IPS-15b (cell line): Measurements from ENCODE around the gene SRRD.

Experiments used
- H3K27me3 ChIP-seq: one replicate; pipeline ENCODE4 v1.6.1; 2013; ENCODE audit warnings: low read length; ENCODE audit not compliant: control insufficient read depth, insufficient read depth
- H3K36me3 ChIP-seq: one replicate; pipeline ENCODE4 v1.6.1; 2013; ENCODE audit warnings: low read length; ENCODE audit not compliant: control insufficient read depth, insufficient read depth
- H3K4me1 ChIP-seq: one replicate; pipeline ENCODE4 v1.6.1; 2013; ENCODE audit warnings: mild to moderate bottlenecking, low read length; ENCODE audit not compliant: control insufficient read depth, insufficient read depth
- H3K4me3 ChIP-seq: one replicate; pipeline ENCODE4 v1.5.1; 2013; ENCODE audit warnings: low read depth, low read length
- H3K9ac ChIP-seq: one replicate; pipeline ENCODE4 v1.6.1; 2013; ENCODE audit warnings: low read depth, mild to moderate bottlenecking, low read length
- H3K9me3 ChIP-seq: one replicate; pipeline ENCODE4 v1.6.1; 2013; ENCODE audit warnings: mild to moderate bottlenecking, low read length; ENCODE audit not compliant: control insufficient read depth, insufficient read depth

The SRRD gene

DNA sequence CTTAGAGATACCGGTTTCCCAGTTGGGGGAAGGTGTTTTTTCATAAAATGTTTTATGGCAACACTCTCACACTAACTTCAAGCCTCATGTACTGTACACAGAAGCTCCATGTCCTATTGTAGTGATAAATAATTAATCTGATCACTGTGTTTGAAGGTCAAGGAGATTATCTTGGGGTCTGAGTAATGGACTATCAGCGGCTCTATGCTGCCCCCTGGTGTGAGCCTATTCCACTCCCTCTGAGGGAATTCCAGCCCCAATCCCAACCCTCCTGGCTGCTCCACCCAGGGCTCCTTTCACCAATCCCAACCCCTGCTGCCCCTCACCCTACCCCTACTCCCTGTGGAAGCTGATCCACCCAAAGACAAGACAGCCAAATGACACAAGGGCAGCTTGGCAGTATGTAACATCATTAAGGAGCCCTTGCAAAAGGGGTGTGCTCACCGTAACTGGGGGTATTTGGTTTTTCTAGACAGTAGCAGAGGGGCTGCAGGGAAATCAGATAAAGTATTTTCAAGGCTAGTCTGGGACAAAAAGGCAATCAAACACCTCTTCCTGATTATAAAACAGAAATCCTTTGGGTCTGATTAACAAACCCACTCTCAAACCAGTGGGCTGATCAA is 22.4 kb upstream of the SRRD start:
- Histone ChIP-seq H3K36me3 (peaks cover 46% of the 10 kb centered on the region), H3K4me3 (no peak overlapping the region), H3K9ac (no peak overlapping the region), H3K27me3 (no peaks in the 10 kb centered on the region), H3K4me1 (peaks cover 3% of the 10 kb centered on the region), H3K9me3 (no peaks in the 10 kb centered on the region)

DNA sequence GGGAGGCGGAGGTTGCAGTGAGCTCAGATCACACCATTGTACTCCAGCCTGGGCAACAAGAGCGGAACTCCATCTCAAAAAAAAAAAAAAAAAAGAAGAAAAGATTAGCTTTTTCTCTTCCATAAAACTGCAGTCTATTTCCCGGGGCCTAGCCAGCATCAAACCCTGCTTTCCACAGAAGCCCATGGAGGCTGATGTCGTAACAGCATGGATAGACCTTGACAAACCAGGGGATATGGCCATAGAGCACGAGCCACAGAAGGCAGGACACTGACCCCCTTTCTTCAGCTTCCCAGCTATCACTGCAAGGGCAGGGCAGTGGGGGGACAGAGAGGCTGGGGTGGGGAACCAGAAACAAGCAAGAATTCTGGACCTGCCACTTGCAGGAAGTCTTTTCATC is 21.6 kb upstream of the SRRD start:
- peaks cover 3% of the 10 kb centered on the region for H3K4me1 ChIP-seq
- peaks cover 51% of the 10 kb centered on the region for H3K36me3 ChIP-seq
- no peaks in the 10 kb centered on the region for H3K27me3 ChIP-seq
- H3K9me3 ChIP-seq: no peaks in the 10 kb centered on the region
- no peak overlapping the region for H3K9ac ChIP-seq
- no peak overlapping the region for H3K4me3 ChIP-seq

DNA sequence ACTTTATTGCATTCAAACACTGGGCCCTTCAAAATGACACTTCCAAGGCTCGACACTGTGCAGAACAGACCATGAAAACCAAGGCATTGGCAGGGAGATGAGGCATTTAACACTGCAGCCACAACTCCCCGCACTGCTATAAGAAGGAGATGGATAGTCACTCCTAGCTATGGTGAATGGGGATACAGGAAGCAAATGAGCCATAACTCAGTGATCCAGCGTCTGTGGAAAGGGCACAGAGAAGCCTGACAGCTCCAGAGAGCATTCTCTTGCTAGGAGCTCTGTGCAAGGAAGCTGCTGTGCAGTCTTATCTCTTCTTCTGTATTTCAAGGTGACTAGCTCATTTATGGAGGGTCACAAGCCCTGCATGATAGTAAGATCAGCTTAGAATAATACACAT is 21.0 kb upstream of the SRRD start:
- H3K9ac ChIP-seq: no peak overlapping the region
- H3K9me3 ChIP-seq: no peaks in the 10 kb centered on the region
- peaks cover 3% of the 10 kb centered on the region for H3K4me1 ChIP-seq
- H3K27me3 ChIP-seq: no peaks in the 10 kb centered on the region
- H3K4me3 ChIP-seq: no peak overlapping the region
- H3K36me3 ChIP-seq: peaks cover 48% of the 10 kb centered on the region

DNA sequence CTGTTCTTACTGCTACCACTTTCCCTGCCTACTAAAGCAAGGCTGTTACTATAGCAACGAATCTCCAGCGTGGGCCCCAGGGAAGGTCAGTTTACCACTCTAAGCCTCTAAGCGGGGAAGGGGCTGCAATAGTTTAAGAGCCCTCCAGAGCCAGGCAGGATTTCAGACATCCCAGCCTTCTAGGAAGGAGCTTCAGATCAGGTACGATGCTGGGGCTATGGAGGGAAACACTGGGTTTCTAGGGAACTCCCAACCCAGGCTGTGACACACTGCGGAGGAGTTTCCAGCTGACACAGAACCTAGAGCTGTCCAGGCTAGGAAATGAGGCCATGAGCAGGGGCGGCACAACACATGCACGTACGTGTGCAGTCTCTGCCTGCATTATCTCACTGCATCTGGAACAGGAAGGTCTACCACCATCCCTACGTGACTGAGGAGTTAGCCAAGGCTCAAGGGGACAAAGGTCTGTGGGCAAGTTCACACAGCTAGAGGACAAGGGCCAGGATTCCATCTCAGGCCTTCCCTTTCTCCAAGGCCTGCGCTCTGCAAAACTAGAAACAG is 20.5 kb upstream of the SRRD start:
- Histone ChIP-seq H3K36me3 (peaks cover 45% of the 10 kb centered on the region), H3K27me3 (no peaks in the 10 kb centered on the region), H3K4me3 (no peak overlapping the region), H3K9me3 (no peaks in the 10 kb centered on the region), H3K9ac (no peak overlapping the region), H3K4me1 (peaks cover 3% of the 10 kb centered on the region)

DNA sequence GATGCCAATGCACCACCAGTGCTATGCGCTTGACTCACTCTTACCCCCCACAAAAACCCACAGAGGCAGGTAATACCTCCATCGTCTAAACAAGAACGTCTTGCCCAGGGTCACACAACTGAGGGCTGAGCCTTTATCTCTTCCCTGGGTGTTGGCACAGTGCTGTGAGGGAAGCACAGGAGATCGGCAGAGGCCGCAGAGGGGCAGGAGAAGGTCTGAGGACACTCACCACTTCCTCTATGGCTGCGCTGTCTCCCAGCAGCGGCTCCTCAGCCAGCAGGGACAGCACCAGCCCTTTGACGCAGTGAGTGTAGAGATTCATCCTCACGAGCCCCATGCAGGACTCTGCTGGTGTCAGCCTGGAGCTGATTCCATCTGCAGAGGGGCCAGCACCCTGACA is 20.0 kb upstream of the SRRD start:
- no peak overlapping the region for H3K4me3 ChIP-seq
- peaks cover 44% of the 10 kb centered on the region for H3K36me3 ChIP-seq
- no peak overlapping the region for H3K9ac ChIP-seq
- no peaks in the 10 kb centered on the region for H3K27me3 ChIP-seq
- no peaks in the 10 kb centered on the region for H3K9me3 ChIP-seq
- H3K4me1 ChIP-seq: peaks cover 3% of the 10 kb centered on the region

DNA sequence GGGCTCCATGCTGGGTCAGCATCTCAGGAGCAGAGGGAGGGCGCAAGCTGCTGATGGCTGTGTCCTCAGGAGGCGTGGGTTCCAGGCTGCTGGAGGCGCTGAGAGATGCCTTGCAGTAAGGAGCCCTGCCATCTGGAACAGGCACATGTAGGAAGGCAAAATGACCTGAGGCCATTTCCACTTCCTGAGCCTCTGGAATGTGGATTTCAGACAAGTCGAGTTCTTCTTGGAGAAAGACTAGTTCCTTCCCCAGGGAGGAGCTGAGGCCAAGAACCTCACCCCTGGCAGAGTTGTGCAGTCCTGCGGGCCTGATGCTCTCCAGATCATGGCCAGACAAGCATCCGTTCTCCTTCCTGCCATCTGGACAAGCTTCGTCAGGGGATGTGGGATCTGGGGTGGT is 19.4 kb upstream of the SRRD start:
- Histone ChIP-seq H3K4me1 (peaks cover 3% of the 10 kb centered on the region), H3K27me3 (no peaks in the 10 kb centered on the region), H3K36me3 (peaks cover 44% of the 10 kb centered on the region), H3K9me3 (no peaks in the 10 kb centered on the region), H3K4me3 (no peak overlapping the region), H3K9ac (no peak overlapping the region)

DNA sequence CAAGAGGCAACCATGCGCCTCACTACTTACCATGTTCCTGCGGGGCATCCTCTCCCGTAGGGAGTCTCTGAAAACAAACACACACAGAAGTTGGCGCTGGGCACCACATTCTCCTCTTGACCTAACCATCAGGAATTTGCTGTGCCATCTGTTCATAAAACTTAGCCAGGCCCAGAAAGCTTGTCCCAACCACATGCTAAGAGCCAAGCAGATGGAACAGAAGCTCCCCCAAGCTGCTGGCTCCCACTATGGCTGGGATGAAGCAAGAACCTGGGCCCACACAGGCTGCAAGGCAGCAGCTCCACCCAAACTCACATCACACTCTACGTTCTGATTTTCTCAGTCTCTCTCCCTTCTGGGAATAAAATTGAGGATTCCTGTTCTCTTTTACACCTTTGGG is 17.5 kb upstream of the SRRD start:
- H3K36me3 ChIP-seq: peaks cover 53% of the 10 kb centered on the region
- H3K4me3 ChIP-seq: no peak overlapping the region
- H3K4me1 ChIP-seq: peaks cover 3% of the 10 kb centered on the region
- no peaks in the 10 kb centered on the region for H3K27me3 ChIP-seq
- no peak overlapping the region for H3K9ac ChIP-seq
- no peaks in the 10 kb centered on the region for H3K9me3 ChIP-seq

DNA sequence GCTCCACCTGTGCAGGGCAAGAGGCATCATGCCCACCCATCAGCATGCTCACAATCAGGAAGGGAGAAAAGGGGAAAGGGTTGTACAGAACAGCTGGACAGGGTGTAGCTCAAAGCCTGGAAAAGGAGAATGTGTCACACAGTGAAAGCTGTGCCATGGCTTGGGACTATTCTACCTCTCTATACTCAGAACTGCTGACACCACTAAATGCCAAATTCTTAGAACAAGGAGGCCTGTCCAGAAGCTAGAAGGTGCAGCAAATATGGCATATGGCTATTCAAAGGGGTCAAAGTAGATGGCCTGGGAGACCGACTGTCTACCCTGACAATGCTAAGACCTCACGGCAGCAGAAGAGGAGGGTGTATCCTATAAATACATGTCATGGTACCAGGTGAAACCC is 12.9 kb upstream of the SRRD start:
- H3K4me3 ChIP-seq: no peak overlapping the region
- H3K4me1 ChIP-seq: no peaks in the 10 kb centered on the region
- H3K27me3 ChIP-seq: no peaks in the 10 kb centered on the region
- no peaks in the 10 kb centered on the region for H3K9me3 ChIP-seq
- no peak overlapping the region for H3K9ac ChIP-seq
- peaks cover 35% of the 10 kb centered on the region for H3K36me3 ChIP-seq

DNA sequence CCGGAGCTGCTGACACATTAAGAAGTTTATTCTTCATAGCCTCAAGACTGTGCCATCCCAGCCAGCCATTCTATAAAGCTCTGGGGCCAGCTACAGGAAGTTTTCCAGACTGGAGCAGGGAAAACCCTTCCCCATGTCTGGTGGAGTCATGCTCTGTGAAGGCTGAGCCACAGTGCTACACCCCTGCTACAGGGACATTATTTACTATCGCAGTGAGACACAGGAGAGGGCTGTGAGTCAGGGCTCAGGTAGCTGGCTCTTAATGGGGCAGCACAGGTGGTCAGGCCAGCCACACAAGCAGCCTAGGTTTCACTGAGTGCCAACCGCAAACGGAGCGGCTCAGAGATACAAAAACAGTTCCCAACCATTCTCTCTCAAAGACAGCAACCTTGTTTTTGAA is 12.2 kb upstream of the SRRD start:
- no peaks in the 10 kb centered on the region for H3K4me1 ChIP-seq
- no peak overlapping the region for H3K4me3 ChIP-seq
- peaks cover 28% of the 10 kb centered on the region for H3K36me3 ChIP-seq
- H3K9me3 ChIP-seq: no peaks in the 10 kb centered on the region
- no peak overlapping the region for H3K9ac ChIP-seq
- no peaks in the 10 kb centered on the region for H3K27me3 ChIP-seq

DNA sequence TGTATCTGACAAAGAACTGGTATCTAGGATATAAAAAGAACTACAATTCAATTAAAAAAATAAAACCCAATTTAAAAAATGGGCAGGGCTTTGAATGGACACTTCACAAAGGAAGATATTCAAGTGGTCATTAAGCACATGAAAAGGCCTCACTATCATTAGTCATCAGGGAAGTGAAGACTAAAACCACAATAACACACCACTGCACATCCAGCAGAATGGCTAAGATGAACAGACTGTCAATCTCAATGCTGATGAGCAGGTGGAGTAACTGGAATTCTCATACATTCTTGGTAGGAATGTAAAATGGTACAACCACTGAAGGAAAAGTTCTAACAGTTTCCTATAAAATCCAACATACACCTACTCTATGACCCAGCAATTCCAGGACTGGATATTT is 9.0 kb upstream of the SRRD start:
- Histone ChIP-seq H3K36me3 (peaks cover 29% of the 10 kb centered on the region), H3K27me3 (no peaks in the 10 kb centered on the region), H3K4me1 (no peaks in the 10 kb centered on the region), H3K4me3 (no peak overlapping the region), H3K9ac (no peak overlapping the region), H3K9me3 (no peaks in the 10 kb centered on the region)

DNA sequence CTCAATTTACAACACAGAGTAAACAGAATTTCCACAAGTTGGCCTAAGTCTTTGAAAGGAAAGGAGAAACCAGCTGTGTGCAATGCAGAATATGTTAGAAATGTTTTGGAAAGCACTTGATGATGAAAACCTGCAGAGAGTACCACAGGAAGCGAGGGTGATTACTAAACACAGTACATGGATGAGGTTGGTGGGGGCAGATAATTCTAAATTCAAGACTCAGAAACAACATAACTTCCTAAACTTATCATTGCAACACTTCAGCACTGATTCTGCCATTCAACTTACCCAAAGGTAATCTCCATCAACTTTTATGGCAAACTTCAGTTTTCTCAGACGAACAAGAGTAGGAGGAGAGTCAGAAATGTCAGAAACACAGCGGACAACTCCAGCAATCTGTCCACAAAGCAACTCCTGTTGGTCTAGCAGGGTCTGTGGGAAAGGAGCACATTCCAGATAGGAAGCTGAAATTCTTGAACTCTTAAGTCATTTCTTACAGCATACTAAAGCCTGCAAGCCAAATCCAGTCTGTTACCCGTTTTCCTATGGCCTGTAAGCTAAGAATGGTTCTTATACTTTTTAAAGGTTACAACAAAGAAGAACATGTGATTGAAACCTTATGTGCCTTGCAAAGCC is 6.9 kb upstream of the SRRD start:
- Histone ChIP-seq H3K36me3 (peaks cover 23% of the 10 kb centered on the region), H3K4me3 (no peak overlapping the region), H3K9ac (no peak overlapping the region)

DNA sequence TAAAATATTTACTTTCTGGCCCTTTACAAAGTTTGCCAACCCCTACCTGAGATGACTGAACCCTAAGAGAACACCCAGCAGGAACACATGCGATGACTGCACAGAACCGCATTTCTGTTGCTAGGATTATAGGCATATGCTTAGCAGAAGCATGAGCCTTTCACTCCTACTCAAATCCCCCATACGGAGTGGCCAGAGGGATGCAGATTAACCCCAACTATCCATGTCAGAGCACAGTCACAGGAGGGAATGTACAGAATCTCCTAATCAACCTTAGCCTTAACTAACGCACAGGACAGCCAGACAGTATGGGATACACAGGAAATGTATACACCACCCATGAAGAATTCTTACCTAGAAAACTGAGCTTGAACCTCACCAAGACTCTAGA is 6.3 kb upstream of the SRRD start:
- Histone ChIP-seq H3K27me3 (no peaks in the 10 kb centered on the region), H3K36me3 (peaks cover 23% of the 10 kb centered on the region), H3K4me1 (peaks cover 7% of the 10 kb centered on the region), H3K4me3 (no peak overlapping the region), H3K9ac (no peak overlapping the region), H3K9me3 (no peaks in the 10 kb centered on the region)

More for the DNA sequence above, 6.9 kb upstream of the SRRD start:
- H3K4me1 ChIP-seq: peaks cover 6% of the 10 kb centered on the region
- no peaks in the 10 kb centered on the region for H3K9me3 ChIP-seq
- no peaks in the 10 kb centered on the region for H3K27me3 ChIP-seq
